GM08714 (cell line): Measurements from ENCODE around the gene ADORA2A.

Source experiments
- H3K4me3 ChIP-seq: fragments of 200-500 bp; sonication (Bioruptor generic); 2 replicates; pipeline ENCODE4 v1.5.1; 2014; ENCODE audit warnings: mild to moderate bottlenecking, low read length, inconsistent platforms
- ZNF274 ChIP-seq: IDR thresholded peaks from 2 replicates; pipeline ENCODE4 v1.6.1; 2012; ENCODE audit warnings: mild to moderate bottlenecking, low read depth, low read length

ADORA2A gene

DNA sequence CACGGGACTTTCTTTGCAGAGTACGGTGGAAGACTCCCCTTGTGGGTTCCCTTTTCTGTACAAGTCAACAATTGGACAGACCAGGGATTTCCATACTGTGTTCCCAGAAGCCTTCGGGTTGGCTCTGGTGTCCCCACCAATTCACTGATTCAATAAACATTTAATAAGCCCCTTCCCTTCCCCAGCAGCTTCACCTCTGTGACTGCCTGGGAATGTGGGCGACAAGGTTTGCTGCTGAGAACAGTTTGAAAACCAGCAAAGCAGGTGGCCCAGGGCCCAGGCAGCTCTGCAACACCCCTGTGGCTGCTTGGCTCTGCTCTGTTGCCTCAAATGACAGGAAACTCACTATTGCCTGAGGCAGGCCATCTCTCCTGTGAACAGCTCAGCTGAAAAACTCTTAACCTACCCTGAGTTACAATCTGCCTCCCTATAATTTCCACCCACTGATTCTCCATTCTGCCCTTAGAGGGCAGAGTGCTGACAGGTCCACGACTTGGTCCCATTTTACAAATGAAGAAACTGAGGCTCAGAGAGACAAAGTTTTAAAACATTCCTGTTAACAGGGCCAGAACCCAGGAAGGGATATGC, 10.4 kb downstream of the ADORA2A start:
- TF ChIP-seq ZNF274, result no peak
- no peak overlapping the region for H3K4me3 ChIP-seq

- no peak overlapping the region for H3K4me3 ChIP-seq
- TF ChIP-seq ZNF274, result no peak
Observed at GRCh38 chr22:24440270-24440717, 12.9 kb downstream of the ADORA2A start.

DNA sequence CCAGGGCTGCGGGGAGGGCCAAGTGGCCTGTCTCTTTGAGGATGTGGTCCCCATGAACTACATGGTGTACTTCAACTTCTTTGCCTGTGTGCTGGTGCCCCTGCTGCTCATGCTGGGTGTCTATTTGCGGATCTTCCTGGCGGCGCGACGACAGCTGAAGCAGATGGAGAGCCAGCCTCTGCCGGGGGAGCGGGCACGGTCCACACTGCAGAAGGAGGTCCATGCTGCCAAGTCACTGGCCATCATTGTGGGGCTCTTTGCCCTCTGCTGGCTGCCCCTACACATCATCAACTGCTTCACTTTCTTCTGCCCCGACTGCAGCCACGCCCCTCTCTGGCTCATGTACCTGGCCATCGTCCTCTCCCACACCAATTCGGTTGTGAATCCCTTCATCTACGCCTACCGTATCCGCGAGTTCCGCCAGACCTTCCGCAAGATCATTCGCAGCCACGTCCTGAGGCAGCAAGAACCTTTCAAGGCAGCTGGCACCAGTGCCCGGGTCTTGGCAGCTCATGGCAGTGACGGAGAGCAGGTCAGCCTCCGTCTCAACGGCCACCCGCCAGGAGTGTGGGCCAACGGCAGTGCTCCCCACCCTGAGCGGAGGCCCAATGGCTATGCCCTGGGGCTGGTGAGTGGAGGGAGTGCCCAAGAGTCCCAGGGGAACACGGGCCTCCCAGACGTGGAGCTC, 13.5 kb downstream of the ADORA2A start:
- no peak overlapping the region for H3K4me3 ChIP-seq
- no peak for TF ChIP-seq ZNF274

DNA sequence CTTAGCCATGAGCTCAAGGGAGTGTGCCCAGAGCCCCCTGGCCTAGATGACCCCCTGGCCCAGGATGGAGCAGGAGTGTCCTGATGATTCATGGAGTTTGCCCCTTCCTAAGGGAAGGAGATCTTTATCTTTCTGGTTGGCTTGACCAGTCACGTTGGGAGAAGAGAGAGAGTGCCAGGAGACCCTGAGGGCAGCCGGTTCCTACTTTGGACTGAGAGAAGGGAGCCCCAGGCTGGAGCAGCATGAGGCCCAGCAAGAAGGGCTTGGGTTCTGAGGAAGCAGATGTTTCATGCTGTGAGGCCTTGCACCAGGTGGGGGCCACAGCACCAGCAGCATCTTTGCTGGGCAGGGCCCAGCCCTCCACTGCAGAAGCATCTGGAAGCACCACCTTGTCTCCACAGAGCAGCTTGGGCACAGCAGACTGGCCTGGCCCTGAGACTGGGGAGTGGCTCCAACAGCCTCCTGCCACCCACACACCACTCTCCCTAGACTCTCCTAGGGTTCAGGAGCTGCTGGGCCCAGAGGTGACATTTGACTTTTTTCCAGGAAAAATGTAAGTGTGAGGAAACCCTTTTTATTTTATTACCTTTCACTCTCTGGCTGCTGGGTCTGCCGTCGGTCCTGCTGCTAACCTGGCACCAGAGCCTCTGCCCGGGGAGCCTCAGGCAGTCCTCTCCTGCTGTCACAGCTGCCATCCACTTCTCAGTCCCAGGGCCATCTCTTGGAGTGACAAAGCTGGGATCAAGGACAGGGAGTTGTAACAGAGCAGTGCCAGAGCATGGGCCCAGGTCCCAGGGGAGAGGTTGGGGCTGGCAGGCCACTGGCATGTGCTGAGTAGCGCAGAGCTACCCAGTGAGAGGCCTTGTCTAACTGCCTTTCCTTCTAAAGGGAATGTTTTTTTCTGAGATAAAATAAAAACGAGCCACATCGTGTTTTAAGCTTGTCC, 14.3 kb downstream of the ADORA2A start:
- no peak overlapping the region for H3K4me3 ChIP-seq
- TF ChIP-seq ZNF274, result no peak

DNA sequence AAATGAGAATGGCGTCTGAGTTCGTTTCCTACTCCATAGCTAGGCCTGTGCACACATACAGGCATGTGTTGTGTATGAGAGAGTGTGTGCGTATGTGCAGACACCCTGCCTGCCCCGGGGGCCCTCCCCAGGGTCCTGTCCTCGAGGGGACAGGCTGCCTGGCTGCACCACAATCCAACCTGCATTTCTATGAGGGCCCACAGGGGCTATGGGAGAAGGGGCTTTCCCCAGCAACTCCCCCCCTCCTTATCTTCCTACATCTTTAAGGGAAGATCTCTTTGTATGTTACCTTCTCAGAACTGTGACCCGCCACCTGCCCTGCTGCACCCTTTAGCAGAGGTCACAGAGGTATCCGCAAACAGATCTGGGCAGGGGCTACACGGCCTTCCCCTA, 14.9 kb downstream of the ADORA2A start:
- no peak overlapping the region for H3K4me3 ChIP-seq
- no peak for TF ChIP-seq ZNF274

GRCh38 chr22:24443668-24444067, 16.3 kb downstream of the ADORA2A start:
- no peak for TF ChIP-seq ZNF274
- no peak overlapping the region for H3K4me3 ChIP-seq

DNA sequence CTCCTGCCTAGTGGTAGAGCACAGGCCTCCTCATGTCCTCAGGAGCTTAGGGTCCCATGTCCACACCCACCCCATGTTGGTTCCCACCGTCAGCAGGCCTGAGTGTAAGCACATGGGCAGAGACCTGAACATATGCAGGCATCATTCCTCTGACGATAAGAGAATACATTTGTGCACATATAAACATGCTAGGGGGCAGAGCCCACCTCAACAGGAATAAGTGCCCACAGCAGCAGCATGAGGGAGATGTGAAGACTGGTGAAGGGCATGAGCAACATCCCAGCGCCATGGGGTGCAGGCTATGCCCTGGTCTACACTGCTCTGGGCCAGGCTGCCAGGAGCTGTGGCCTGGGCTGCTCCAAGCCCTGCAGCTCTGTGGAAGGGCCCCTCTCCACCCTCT, 16.9 kb downstream of the ADORA2A start:
- no peak for TF ChIP-seq ZNF274
- no peak overlapping the region for H3K4me3 ChIP-seq

DNA sequence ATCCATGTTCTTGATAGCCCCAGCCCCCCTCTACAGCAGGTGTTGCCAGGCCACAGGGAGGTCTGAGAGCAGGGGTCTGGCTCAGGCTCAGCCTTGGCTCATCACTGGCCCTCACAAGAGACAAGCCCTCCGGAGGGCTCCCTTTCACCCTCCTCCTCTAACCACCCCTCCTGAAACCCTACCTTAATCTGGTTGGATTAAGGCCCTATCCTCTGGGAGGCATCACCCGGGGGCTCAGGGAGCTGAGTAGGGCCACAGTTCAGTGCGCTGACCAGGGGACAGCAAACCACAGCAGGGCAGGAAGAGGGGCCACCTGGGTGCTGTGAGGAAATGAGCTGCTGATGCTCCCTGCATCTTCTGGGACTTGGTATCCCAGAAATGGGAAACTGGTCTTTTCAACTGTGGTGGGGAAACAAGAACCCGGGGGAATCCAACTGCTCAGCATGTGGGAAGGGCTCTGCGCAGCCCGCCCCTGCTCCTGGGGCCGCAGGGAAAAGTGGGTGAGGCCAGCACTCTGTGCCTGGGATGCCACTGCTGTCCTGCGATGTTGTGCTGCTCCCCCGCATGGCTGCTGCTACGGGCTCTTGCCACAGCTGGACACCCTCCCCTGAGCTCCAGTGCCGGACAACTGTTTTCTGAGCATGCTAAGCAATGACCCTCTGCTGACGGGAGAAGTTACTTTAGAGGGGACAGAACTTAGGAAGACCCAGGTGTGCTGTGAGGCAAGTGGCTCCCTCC, 17.5 kb downstream of the ADORA2A start:
- H3K4me3 ChIP-seq, result no peak overlapping the region
- TF ChIP-seq ZNF274, result no peak

GRCh38 chr22:24445481-24446259, 18.3 kb downstream of the ADORA2A start:
- no peak overlapping the region for H3K4me3 ChIP-seq
- no peak for TF ChIP-seq ZNF274

- no peak for TF ChIP-seq ZNF274
- H3K4me3 ChIP-seq, result no peak overlapping the region
Observed at GRCh38 chr22:24446260-24446611, 18.8 kb downstream of the ADORA2A start.

GRCh38 chr22:24450610-24451009, 23.2 kb downstream of the ADORA2A start:
- TF ChIP-seq ZNF274, result no peak
- H3K4me3 ChIP-seq, result no peak overlapping the region

DNA sequence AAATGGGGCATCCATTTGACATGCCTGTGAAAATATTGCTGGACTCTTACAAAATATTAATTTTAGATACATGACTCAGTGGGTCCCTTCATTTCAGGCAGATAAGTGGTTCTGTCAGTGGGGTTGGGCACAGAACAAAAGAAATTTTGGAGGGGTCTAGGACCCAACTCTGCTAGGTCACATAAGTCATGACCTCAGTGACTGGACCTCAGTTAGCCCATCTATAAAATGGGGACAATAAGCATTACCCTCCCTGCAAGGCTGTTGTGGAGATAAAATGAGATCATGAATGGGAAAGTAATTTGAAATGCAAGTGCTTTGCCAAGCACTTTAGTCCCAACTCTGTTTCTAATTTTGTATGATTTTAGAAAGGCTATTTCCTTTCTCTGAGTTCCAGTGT, 23.8 kb downstream of the ADORA2A start:
- no peak for TF ChIP-seq ZNF274
- H3K4me3 ChIP-seq, result no peak overlapping the region

GRCh38 chr22:24453853-24454252, 26.5 kb downstream of the ADORA2A start:
- no peak overlapping the region for H3K4me3 ChIP-seq

More at GRCh38 chr22:24453853-24454252, 26.5 kb downstream of the ADORA2A start:
- no peak for TF ChIP-seq ZNF274
